Measurements from ENCODE around the gene CDCP1. TPM values are rescaled to one million over a fixed set of nuclear protein-coding genes. Genes with fewer than 3 reads are reported as not detected.
A peak's percentile ranks its signal among the peaks of the same experiment; 100 is the strongest.

The CDCP1 gene
- total RNA-seq, 4 donors from 2014 or later, result 0.12 to 0.82 (median 0.49) TPM

- Histone ChIP-seq H3K9me3 (no peaks in the 10 kb centered on the region), H3K4me1 (peaks cover 7 to 22% of the 10 kb centered on the region in 2 donors), H3K27ac (no peak overlapping the region), H3K36me3 (no peaks in the 10 kb centered on the region), H3K4me3 (no peak overlapping the region), H3K27me3 (no peaks in the 10 kb centered on the region)
- intact Hi-C loops (cut with DNase I; ENCODE audit: low total_unique reads) (no loop called here), in situ Hi-C loops (cut with MboI; ENCODE audit: low sequenced_read_pairs in 4 of 4) (no loop called here)
- DNase-seq (peak in 1 of 2 donors; percentile 47), ATAC-seq (peak; percentile 34 to 74)
- no peak for TF ChIP-seq POLR2A (IDR thresholded peaks at IDR 0.05)
- no peak for TF ChIP-seq CTCF (IDR thresholded peaks at IDR 0.05 in 4 of 5, conservative IDR thresholded peaks at IDR 0.05 in 1 of 5)
These were observed 8.5 kb downstream of the CDCP1 start for GRCh38 chr3:45137656-45138181.

- no peak overlapping the region for H3K27ac ChIP-seq
- no peak for TF ChIP-seq CTCF (IDR thresholded peaks at IDR 0.05 in 4 of 5, conservative IDR thresholded peaks at IDR 0.05 in 1 of 5)
- no peak for TF ChIP-seq POLR2A (IDR thresholded peaks at IDR 0.05)
- peaks cover 7 to 22% of the 10 kb centered on the region in 2 donors for H3K4me1 ChIP-seq
- no peaks in the 10 kb centered on the region for H3K36me3 ChIP-seq
- in situ Hi-C loops (cut with MboI; ENCODE audit: low sequenced_read_pairs in 4 of 4) (no loop called here), intact Hi-C loops (cut with DNase I; ENCODE audit: low total_unique reads) (no loop called here)
- H3K9me3 ChIP-seq, result no peaks in the 10 kb centered on the region
- no peaks in the 10 kb centered on the region for H3K27me3 ChIP-seq
- ATAC-seq (no peak), DNase-seq (no peak)
- H3K4me3 ChIP-seq, result no peak overlapping the region
These were observed 10.2 kb downstream of the CDCP1 start for GRCh38 chr3:45135959-45136358.

DNA sequence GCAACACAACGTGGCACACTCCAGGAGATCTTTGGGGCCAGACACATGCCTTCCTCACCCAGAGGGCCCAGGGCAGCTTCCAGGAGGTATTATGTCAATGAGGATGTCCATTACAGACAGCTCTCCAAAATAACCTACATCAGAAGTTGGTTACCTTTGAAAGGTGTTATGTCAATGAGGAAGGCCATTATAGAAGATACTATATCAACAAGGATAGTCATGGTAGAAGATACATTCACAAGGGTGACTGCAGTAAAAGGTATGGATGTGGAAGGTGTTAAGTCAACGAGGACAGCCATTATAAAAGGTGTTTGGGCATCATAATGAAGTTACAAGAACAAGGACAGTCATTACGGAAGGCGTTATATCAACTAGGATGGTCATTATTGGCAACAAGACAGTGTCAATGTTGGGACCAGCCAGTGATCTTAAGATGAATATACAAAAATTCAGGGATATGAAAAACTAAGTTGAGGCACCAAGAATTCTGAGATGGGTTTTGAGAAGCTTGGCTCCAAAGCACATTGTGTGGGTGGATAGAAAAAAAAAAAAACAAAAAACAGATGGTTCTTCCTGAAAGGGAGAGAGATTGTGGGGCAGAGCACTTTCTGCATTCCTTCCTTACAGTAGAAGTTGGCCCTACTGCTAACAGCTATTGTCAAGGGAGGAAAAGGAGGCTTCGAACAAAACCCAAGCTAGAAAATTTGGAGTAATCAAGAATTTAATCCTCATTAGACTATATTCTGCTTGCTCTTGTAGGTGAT lies 11.2 kb downstream of the CDCP1 start:
- DNase-seq (no peak), ATAC-seq (no peak)
- Histone ChIP-seq H3K4me3 (no peak overlapping the region), H3K4me1 (peaks cover 7 to 21% of the 10 kb centered on the region in 2 donors), H3K27me3 (no peaks in the 10 kb centered on the region), H3K36me3 (no peaks in the 10 kb centered on the region), H3K9me3 (no peaks in the 10 kb centered on the region), H3K27ac (no peak overlapping the region)
- in situ Hi-C loops (cut with MboI; ENCODE audit: low sequenced_read_pairs in 4 of 4), result no loop called here
- intact Hi-C loops (cut with DNase I; ENCODE audit: low total_unique reads), result no loop called here
- TF ChIP-seq POLR2A (IDR thresholded peaks at IDR 0.05) (no peak), CTCF (IDR thresholded peaks at IDR 0.05 in 4 of 5, conservative IDR thresholded peaks at IDR 0.05 in 1 of 5) (no peak)

GRCh38 chr3:45132568-45133211 lies 13.5 kb downstream of the CDCP1 start:
- no peak for ATAC-seq
- intact Hi-C loops (cut with DNase I; ENCODE audit: low total_unique reads) (no loop called here), in situ Hi-C loops (cut with MboI; ENCODE audit: low sequenced_read_pairs in 4 of 4) (no loop called here)

More at GRCh38 chr3:45132568-45133211, 13.5 kb downstream of the CDCP1 start:
- no peak for DNase-seq
- peaks cover 0 to 9% of the 10 kb centered on the region in 2 donors for H3K4me1 ChIP-seq
- no peak for TF ChIP-seq POLR2A (IDR thresholded peaks at IDR 0.05)
- no peak for TF ChIP-seq CTCF (IDR thresholded peaks at IDR 0.05 in 4 of 5, conservative IDR thresholded peaks at IDR 0.05 in 1 of 5)
- no peaks in the 10 kb centered on the region for H3K27me3 ChIP-seq
- H3K27ac ChIP-seq, result no peak overlapping the region
- H3K4me3 ChIP-seq, result no peak overlapping the region
- H3K9me3 ChIP-seq, result no peaks in the 10 kb centered on the region
- H3K36me3 ChIP-seq, result no peaks in the 10 kb centered on the region

Data from gastrocnemius medialis (tissue), 4 donors.